T follicular helper cell (primary cell): ENCODE results near the gene DDX3X.
A peak's percentile ranks its signal among the peaks of the same experiment; 100 is the strongest.
"Not testable (repeated sequence)": the region's sequence is repeated elsewhere in the genome, so short reads cannot be mapped to it uniquely, and the experiment has no call there.

Experiments
- DNase-seq: peaks from one replicate; pipeline ENCODE4 v3.0.0-alpha.2; 2020; ENCODE audit warnings: low read depth

Gene DDX3X

DNA sequence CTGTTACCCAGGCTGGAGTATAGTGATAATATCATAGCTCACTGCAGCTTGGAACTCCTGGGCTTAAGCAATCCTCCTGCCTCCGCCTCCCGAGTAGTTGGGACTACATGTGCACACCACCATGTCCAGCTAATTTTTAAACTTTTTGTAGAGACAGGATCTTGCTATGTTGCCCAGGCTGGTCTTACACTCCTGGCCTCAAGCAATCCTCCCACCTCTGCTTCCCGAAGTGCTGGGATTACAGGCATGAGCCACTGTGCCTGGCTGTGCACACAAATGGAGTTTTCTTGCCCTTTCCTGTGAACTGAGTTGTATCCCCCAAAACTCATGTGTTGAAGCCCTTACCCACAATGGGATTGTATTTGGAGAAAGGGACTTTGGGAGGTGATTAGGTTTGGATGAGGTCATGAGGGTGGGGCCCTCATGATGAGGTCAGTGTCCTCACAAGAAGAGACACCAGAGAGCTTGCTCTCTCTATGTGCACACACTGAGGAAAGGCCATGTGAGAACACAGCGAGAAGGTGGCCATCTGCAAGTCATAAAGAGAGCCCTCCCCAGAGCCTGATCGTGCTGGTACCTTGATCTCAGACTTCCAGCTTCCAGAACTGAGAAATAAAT lies 40.1 kb downstream of the DDX3X start:
- DNase-seq: no peak

DNA sequence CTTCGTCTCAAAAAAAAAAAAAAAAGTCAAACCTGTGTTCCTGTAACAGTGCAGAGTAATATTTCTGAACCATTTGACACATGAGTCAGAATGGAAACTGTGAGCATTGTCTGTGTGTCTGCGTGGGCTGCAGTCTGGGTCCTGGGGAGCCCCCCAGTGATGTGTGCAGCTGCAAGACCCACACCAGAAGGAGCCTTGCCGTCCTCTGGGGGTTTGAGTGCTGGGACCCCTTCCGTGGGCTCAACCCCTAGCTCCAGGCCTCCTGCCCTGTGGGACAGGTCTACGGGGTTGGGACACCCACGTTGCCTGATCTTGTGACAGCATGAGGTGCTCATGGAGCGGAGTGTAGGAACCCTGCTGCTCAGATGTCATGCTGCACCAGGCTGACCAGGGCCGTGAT lies 43.7 kb downstream of the DDX3X start:
- no peak for DNase-seq

DNA sequence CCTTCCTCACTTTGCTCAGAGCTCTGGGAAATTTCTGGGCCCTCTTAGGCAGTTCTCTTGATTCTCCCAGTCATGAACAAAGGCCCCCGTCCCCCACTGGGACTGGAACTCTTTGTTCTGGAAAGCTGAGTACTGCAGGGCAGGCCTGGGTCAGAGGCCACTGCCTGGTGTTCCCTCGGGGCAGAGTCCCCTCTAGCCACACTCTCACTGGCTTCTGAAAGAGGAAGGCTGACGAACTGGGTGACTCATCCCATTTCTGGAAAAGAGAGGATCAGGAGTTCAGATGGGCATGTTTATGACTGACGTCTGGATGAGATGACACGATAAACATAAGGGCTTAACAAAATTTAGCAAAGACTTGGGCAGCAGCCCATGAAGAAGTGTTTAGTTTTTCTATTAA lies 47.7 kb downstream of the DDX3X start:
- DNase-seq: no peak

DNA sequence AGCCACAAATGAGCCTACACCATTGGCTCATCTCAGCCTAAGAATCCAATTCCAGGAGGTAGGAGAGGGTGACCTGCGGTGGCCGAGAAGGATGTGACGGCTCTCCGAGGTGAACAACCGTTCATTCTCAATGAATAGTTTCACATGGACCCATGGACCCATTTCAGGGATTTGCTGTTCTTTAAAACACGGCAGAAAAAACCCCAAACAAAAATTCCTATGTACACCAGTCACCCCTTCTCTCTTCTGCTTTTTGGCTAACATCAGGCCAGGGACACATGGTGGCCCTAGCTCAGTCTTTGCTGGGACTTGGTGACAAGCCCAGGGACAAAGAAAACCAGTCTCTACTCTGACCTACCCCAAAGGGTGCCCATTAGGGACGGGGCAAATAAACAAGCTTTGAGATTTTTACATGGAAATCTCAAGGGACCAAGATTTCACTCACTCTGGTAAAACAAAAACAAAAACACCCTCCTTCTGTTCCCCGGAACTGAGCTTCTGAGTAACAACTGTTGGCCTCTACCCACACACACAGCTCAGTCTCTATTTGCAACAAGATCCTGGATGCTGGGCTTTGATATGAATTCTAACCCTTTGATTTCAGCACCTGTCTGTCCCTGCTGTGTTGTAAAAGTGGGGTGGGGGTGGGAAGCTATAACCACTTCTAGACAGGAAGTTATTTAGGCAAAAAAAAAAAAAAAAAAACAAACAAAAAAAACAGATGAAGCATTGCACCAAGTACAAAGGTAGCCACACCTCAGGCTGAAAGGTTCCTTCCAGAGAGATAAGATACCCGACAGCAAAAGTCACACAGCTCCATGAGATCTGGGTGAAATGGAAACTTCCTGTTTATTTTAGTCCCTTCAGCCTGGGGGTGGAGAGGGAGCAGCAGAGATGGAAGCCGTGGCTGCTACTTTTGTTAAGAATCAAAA lies 49.0 kb downstream of the DDX3X start:
- DNase-seq: peak; percentile 5

DNA sequence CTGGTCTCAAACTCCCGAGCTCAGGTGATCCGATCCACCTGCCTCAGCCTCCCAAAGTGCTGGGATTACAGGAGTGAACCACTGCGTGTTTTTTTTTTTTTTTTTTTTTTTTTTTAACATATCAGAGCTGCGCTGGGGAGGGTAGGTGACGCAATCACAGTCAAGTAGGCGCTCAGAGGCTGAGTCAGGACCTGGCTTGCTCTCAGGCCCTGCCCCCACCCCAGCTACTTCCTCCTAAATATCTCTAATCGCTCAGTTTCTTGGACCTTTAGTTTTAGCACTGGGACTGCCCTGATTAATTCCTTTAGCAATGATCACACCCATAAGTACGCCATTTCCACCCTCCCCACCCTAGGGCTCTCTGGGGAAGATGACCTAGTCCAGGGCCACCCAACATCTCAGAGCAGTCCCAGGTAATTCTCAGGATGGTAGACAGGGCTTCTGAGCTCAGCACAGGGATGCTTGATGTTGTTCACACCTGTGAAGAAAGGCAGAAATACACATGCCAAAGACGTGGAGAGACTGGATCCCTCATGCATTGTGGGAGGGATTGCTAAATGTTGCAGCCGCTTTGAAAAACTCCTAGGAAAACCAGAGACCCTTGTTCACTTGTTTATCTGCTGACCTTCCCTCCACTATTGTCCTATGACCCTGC lies 50.2 kb downstream of the DDX3X start:
- peak; percentile 60 for DNase-seq

DNA sequence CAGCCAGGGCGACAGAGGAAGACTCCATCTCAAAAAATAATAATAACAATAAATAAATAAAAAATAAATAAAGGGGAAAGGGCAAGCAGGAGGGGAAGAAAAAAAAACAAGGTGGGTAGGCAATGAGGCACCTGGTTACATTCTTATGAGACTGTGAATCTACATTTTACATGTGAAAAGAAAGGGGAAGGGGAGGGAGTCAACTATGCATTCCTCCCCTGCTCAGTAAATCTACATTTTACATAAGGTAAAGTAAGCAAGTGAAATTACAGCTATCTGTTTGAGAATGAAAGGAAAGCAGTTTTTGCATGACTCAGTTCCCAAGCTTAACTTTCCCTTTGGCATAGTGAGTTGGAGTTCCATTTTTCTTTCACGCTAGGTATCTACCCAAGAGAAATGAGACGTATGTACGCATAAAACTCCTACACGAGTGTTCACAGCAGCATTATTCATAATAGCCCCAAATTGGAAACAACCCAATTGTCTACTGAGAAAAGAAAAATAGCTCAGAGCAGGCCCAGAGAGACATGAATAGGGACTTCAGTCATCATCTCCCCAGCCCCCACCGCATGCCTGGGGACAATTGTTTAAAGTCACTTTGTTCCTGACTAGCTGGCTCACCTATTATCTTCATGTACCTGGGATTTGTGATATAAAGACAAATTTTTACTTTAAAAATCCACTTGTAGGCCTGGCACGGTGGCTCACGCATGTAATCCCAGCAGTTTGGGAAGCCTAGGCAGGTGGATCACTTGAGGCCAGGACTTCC lies 52.4 kb downstream of the DDX3X start:
- no peak for DNase-seq

DNA sequence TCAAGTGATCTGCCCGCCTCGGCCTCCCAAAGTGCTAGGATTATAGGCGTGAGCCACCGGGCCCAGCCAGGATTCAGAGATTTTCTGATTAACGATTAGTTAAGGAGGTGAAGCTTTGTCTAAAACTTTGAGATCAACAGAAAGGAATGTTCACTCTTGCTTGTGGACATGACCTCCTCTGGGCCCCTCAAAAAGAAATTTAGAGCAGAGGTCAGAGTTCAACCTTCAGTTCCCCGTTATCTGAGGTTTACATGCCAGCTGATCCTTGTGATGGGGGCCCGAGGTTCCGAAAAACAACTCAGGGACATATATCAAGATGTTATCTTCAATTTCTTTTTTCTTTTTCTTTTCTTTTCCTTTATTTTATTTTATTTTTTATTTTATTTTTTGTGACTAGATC lies 54.6 kb downstream of the DDX3X start:
- no peak for DNase-seq

DNA sequence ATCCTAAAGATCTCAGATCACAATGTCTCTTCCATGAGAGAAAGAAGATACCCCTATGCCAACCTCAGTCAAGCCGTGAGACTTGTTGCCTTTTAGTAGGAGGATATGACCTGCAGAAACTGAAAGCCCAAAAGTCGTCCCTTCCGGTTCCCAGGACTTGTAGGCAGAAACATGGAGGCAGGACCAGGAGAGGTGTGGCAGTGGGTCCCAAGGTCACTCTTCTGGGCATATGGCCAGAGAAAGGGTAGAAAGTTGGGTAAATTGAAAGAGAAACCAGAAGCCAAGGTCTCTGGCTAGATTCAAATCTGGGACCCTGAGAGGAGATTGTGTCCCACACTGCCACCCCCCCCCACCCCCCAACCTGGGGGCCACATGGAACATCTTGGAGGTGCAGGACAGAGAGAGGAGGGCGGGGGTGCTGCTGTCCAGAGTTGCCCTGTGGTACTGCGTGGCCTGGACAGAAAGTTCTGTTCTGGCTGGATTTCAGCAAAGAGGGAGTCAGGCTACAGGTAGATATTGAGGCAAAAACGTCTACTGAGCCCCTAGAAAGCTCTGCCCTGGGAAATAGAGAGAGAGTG lies 55.4 kb downstream of the DDX3X start:
- no peak for DNase-seq

DNA sequence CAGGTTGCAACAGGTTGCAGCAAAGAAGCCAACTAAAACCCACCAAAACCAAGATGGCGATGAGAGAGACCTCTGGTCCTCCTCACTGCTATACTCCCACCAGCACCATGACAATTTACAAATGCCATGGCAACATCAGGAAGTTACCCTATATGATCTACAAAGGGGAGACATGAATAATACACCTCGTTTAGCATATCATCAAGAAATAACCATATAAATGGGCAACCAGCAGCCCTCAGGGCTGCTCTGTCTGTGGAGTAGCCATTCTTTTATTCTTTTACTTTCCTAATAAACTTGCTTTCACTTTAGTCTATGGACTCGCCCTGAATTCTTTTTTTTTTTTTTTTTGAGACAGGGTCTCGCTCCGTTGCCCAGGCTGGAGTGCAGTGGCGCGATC lies 56.6 kb downstream of the DDX3X start:
- DNase-seq: not testable (repeated sequence)

DNA sequence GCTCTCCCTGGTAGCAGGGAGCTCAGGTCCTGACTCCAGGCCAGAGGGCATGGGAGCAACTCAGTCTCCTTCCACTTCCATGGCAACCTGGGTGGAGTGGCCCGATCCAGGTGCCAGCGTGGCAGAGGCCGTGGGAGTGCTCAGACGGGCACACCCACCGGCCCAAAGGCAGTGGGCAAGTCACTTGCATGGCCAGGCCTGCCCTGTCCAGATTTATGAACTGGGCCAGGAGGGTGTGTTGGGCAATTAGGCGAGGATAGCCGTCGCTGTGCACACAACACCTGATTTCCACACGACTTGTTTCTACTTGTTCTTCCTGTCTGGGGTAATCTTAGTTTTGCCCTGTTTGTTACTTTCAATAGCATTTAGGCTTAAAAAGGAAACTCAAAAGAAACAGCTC lies 57.6 kb downstream of the DDX3X start:
- no peak for DNase-seq

DNA sequence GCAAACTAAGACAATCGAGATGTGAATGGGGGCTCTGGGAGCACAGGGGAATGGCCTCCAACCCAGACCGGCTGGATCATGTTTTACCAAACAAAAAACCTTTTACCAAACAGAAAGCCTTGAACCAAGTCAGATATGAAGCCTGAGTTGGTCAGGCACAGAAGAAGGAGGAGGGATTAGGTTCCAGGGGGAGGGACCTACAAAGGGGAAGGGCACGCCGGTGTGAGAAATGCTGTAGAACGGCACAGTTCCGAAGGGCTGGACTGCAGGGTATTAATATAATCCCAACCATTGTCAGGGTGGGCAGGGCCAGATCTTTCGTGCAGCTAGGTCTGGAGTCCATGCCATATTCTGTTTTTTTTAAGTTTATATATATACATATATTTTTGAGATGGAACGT lies 60.3 kb downstream of the DDX3X start:
- no peak for DNase-seq

DNA sequence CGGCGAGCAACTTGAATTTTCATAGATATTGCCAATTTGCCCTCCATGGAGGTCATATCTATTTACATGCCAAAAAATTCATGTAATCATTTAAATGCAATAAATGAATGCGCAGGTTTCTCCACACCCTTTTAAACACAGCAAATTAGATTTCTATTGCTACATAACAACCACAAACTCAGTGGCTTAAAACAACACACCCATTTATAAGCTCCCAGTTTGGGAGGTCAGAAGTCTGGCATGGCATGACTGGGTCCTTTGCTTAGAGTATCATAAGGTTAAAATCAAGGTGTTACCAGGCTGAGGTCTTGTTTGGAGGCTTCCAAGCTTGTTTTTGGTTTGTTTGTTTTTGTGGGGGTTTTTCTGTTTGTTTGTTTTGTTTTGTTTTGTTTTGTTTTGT lies 63.3 kb downstream of the DDX3X start:
- DNase-seq: no peak

DNA sequence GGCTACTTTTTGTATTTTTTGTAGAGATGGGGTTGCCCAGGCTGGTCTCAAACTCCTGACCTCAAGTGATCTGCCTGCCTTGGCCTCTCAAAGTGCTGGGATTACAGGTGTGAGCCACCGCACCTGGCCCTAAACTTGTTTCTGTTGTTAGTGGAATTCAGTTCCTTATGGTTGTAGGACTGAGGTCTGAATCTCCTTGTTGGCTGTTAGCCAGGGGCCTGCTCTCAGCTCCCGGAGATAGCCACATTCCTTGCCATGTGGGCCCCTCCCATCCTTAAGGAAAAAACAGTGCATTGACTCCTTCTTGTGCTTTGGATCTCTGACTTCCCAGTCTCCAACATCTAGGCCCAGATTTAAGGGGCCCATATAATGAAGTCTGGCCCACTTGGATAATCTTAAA lies 63.8 kb downstream of the DDX3X start:
- DNase-seq: no peak

DNA sequence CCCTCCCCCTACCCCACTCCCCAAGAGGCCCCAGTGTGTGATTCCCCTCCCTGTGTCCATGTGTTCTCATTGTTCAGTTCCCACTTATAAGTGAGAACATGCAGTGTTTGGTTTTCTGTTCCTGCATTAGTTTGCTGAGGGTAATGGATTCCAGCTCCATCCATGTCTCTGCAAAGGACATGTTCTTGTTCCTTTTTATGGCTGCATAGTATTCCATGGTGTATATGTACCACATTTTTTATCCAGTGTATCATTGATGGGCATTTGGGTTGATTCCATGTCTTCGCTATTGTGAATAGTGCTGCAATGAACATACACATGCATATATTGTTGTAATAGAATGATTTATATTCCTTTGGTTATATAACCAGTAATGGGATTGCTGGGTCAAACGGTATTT lies 68.6 kb downstream of the DDX3X start:
- not testable (repeated sequence) for DNase-seq

DNA sequence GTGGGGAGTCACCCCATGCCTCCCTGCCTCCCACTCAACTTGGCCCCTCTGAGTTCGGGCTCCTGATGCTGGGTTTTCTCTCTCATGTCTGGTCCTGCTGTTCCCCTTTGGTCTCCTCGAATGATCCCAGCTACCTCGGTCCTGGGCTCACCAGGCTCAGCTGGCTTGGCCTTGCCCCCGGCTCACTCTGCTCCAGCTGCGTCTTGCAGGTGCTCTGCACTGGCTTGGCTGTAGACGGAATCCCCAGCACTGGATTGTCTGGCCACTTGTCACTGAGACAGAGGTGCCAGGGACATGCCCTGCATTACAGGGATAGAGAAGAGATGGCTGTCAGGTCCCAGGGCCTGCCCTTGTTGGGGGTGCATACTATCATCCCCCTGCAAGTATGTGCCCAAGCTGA lies 71.6 kb downstream of the DDX3X start:
- DNase-seq: no peak

DNA sequence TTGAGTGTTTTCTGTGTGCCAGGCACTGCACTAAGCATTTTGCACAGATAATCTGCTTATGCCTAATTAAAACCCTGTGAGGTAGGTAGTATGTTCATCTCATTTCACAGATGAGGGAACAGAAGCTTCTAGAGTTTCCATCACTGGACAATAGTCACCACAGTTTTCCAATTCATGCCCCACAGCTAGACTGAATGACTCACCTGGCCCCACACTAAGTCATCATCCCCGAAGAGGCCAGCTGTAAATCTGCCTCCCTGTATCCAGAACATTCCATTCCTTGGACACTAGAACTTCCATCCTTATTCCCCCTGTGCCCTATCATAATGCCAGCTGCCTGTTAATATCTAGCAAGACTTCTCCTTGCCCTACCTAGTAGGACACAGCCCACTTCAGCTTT lies 72.2 kb downstream of the DDX3X start:
- DNase-seq: no peak

DNA sequence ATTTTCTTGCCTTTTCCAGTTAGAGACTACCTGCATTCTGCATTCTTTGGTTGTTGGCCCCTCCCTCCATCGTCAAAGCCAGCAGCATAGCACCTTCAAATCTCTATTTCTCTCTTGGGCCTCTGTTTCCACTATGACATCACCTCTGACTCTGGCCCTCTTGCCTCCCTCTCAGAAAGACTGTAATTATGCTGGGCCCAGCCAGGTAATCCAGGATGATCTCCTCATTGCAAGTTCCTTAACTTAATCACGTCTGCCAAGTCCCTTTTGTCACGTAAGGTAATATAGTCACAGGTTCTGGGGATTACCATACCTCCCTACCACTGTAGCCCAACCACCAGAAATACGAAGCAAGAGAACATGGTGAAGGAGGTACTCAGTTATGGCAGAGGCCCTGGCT lies 73.9 kb downstream of the DDX3X start:
- no peak for DNase-seq

DNA sequence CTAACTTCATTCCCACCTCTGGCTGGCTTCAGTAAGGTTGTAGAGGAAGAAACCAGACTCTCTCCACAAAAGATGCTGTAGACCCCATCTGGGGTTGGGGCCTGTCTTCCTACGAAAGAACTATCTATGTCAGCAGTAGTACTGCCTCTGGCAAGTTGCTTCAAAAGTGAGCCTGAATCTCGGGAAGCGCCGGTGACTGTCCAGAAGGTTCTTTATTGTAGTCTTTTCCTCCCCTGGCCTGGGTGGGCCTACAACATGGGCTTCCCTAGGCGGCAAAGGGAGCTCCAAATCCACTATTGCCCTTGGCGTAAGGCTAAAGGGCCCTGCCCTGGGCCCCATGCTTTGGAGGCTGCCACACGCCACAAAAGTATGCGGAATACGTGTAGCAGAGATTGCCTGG lies 74.6 kb downstream of the DDX3X start:
- DNase-seq: no peak

DNA sequence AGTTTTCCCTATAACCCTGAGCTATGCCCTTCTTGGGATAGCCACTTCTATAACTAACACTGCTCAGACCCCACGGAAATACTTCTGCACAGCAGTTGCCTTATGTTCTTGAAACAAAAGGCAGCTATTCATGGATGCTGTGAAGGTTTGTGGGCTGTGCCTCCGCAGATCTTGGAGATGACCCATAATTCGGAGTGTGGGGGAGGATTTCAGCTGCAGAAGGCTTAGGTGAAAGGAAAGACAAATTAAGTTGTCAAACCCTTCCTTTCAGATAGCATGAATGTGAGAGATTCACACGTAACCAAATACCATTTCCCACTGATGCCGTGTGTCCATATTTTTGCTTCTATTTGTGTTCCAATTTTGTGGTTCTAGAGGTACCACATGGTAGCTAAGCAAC lies 75.0 kb downstream of the DDX3X start:
- DNase-seq: no peak

DNA sequence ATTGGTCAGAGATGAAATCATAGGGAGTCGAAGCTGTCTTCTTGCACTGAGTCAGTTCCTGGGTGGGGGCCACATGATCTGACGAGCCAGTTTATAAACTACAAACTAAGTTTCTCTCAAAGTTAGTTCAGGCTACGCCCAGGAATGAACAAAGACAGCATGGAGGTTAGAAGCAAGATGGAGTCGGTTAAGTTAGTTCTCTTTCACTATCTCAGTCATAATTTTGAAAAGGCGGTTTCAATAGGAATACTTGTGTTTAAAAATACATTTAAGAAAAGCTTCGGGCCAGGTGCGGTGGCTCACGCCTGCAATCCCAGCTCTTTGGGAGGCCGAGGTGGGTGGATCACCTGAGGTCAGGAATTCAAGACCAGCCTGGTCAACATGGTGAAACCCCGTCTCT lies 77.3 kb downstream of the DDX3X start:
- DNase-seq: not testable (repeated sequence)

DNA sequence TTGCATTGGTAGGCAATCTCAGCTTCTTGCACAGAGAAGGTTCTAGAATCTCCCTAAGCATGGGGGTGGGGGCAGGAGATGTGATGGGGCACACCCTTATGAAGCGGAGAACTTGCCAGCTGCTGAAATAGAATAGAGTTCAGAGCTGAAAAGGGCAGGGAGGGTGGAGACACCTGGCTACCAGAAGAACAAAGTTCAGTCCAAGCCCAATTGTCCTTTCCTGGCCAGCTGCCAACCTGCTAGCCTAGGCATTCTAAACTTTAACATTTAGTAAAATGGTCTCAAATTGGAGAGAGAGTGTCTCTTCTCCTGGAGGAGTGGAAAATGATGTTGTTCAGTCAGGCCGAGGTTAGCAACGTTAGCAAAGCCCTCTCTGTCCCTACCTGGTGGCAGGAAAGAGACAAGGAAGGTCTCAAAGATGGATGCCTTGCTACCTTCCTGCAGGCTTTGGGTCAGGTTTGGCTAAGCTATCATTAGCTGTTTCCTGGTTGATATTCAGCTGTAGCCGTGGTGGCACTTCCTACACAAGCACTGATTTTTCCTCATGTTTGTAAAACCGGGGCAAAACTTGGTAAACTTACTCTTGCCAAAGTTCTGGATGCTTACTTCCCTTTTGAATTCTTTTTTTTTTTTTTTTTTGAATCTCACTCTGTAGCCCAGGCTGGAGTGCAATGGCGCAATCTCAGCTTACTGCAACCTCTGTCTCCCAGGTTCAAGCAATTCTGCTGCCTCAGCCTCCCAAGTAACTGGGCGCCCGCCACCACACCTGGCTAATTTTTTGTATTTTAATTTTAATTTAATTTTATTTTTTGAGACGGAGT lies 78.5 kb downstream of the DDX3X start:
- DNase-seq: no peak
